Measurements from ENCODE around the gene THAP3.
A peak's percentile ranks its signal among the peaks of the same experiment; 100 is the strongest.

THAP3 gene

DNA sequence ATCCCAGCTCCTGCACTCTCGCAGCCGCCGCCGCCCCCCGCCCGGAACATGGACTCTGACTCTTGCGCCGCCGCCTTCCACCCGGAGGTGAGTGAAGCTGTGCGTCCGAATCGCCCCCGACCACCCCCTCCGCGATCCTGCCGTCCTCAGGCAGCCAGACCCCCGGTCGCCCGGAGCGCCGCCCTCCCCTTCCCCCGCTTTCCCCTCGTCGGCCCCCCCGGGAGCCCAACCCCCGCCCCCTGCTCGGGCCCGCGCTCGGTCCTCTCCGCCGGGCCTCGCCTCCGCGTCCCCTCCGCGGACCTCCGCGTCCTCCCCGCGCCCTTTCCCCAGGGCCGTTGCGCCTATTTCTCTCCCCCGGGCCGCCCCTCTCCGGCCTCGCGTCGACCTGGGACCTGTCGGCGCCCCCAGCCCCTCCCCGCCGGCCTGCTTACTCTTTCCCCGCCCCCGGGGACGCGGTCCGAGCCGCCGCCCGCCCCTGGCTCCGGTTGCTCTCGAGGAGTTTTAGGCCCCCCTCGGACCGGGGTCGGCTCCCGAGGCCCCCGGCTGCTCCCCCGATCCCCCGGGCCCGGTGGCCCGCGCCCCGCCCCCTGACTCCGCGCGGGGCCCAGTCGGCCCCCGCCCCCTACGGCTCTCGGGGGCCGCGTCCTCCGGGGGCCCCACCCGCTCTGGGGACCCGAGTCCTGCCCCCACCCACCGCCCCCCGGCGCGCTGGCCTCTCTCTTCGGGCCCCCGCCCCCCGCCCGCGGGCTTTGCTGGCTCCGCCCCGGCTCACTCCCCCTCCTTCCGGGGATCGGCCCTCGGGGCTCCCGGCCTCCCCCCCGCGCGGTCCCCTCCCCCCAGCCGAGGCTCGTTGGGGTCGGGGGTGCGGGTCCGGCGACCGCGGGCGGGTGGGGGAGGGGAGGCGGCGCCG is 10.4 kb upstream of the THAP3 start:
- H3K4me1 ChIP-seq (ENCODE audit: control insufficient read depth, insufficient read depth, low read depth, low read length), result peaks cover 8% of the 10 kb centered on the region
- H3K14ac ChIP-seq (ENCODE audit: low read length in 2 of 2), result peak overlapping the region; percentile 86 to 90
- H2AFZ ChIP-seq (ENCODE audit: low read depth, low read length), result no peak overlapping the region
- H3K27me3 ChIP-seq (ENCODE audit: control insufficient read depth in 1 of 2, insufficient read depth in 1 of 2, low read length in 2 of 2), result no peaks in the 10 kb centered on the region
- under 1% methylated on average over 55 of the region's 117 CpGs for WGBS
- peak overlapping the region; percentile 86 for H4K91ac ChIP-seq (ENCODE audit: low read length)
- H4K8ac ChIP-seq (ENCODE audit: low read length), result no peak overlapping the region
- H2BK12ac ChIP-seq (ENCODE audit: low read length in 2 of 2), result peak overlapping the region in 1 of 2 experiments; percentile 61
- H3K9me3 ChIP-seq (ENCODE audit: control insufficient read depth, low read length), result no peaks in the 10 kb centered on the region
- peak overlapping the region; percentile 35 to 98 for H3K4ac ChIP-seq (ENCODE audit: low read depth in 1 of 2, low read length in 2 of 2)
- H3K4me2 ChIP-seq (ENCODE audit: low read length, poor library complexity, severe bottlenecking), result peak overlapping the region; percentile 65
- H2BK5ac ChIP-seq (ENCODE audit: low read depth, low read length, poor library complexity, severe bottlenecking), result peak overlapping the region; percentile 44
- no peak overlapping the region for H3K27ac ChIP-seq (ENCODE audit: low read length, poor library complexity, severe bottlenecking)
- H3K36me3 ChIP-seq (ENCODE audit: control insufficient read depth in 1 of 2, insufficient read depth in 2 of 2, low read depth in 1 of 2, low read length in 2 of 2), result peaks cover 15% of the 10 kb centered on the region in 2 experiments
- H3K9ac ChIP-seq (ENCODE audit: low read length), result peak overlapping the region; percentile 70
- H2AK5ac ChIP-seq (ENCODE audit: low read length, severe bottlenecking), result no peak overlapping the region
- H2BK120ac ChIP-seq (ENCODE audit: low read depth, low read length), result peak overlapping the region; percentile 92
- peak overlapping the region; percentile 96 to 98 for H3K18ac ChIP-seq (ENCODE audit: low read depth in 1 of 2, low read length in 2 of 2)
- peak overlapping the region; percentile 79 to 97 for H3K4me3 ChIP-seq (ENCODE audit: insufficient read depth in 1 of 2, low read depth in 1 of 2, low read length in 2 of 2)
- peak overlapping the region in 1 of 2 experiments; percentile 90 for H3K23ac ChIP-seq (ENCODE audit: low read length in 2 of 2)
- peak; percentile 41 for DNase-seq
- peak overlapping the region; percentile 69 for H2BK15ac ChIP-seq (ENCODE audit: low read depth, poor library complexity, severe bottlenecking)
- peaks cover 10% of the 10 kb centered on the region for H3K79me1 ChIP-seq (replicated peaks; ENCODE audit: low read length, poor library complexity, severe bottlenecking)

DNA sequence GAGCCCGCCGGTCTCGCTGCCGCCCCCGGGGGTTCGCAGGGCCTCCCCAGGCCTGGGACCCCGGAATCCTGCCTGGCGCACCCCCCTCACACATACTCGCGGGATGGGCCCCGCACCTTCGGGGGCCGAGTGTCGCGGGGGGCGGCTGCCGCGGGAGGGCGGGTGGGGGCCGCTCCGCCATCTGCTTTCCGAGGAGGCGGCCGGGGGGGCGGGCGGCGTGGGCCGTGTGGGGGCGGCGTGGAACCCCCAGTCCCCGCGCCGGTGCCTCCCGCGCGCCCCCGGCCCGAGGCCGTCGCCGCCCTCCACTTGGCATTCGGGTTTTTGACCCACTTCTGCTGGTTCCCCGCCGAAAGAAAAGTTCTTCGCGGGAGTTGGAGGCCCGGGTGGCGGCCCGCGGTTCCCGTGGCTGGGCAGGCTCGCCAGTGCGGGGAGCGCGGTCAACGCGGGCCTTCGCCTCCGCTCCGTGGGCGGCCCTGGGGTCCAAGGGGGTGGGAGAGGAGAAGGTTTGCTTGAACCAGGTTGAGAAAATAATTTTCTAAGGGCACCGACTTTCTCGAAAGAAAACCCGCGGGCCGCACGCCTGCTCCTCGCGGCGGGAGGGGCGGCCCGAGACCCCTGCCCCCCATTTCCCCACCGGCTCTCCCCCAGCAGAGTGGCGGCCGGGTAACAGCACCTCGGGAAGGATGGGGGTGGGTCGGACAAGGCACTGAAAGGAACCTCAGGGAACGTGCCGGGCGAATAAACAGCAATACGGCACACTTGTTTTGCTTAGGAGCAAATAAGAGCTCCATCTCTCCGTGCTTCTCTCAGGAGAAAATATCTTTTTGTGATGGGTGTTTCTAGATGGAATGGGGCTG is 9.5 kb upstream of the THAP3 start:
- Histone ChIP-seq H2BK15ac (ENCODE audit: low read depth, poor library complexity, severe bottlenecking) (no peak overlapping the region), H3K9me3 (ENCODE audit: control insufficient read depth, low read length) (no peaks in the 10 kb centered on the region), H4K91ac (ENCODE audit: low read length) (no peak overlapping the region), H4K8ac (ENCODE audit: low read length) (no peak overlapping the region), H3K23ac (ENCODE audit: low read length in 2 of 2) (peak overlapping the region in 1 of 2 experiments; percentile 34), H2BK5ac (ENCODE audit: low read depth, low read length, poor library complexity, severe bottlenecking) (no peak overlapping the region), H3K4me3 (ENCODE audit: insufficient read depth in 1 of 2, low read depth in 1 of 2, low read length in 2 of 2) (peak overlapping the region; percentile 83 to 97), H3K36me3 (ENCODE audit: control insufficient read depth in 1 of 2, insufficient read depth in 2 of 2, low read depth in 1 of 2, low read length in 2 of 2) (peaks cover 23% of the 10 kb centered on the region in 2 experiments), H3K18ac (ENCODE audit: low read depth in 1 of 2, low read length in 2 of 2) (peak overlapping the region; percentile 62 to 64), H3K4me2 (ENCODE audit: low read length, poor library complexity, severe bottlenecking) (peak overlapping the region; percentile 81), H3K4me1 (ENCODE audit: control insufficient read depth, insufficient read depth, low read depth, low read length) (peaks cover 8% of the 10 kb centered on the region), H2AK5ac (ENCODE audit: low read length, severe bottlenecking) (no peak overlapping the region), H3K4ac (ENCODE audit: low read depth in 1 of 2, low read length in 2 of 2) (peak overlapping the region in 1 of 2 experiments; percentile 71), H3K27me3 (ENCODE audit: control insufficient read depth in 1 of 2, insufficient read depth in 1 of 2, low read length in 2 of 2) (no peaks in the 10 kb centered on the region), H3K27ac (ENCODE audit: low read length, poor library complexity, severe bottlenecking) (no peak overlapping the region), H3K14ac (ENCODE audit: low read length in 2 of 2) (peak overlapping the region; percentile 10 to 36), H3K9ac (ENCODE audit: low read length) (peak overlapping the region; percentile 83), H2BK12ac (ENCODE audit: low read length in 2 of 2) (no peak overlapping the region), H2BK120ac (ENCODE audit: low read depth, low read length) (peak overlapping the region; percentile 85), H3K79me1 (replicated peaks; ENCODE audit: low read length, poor library complexity, severe bottlenecking) (peaks cover 16% of the 10 kb centered on the region), H2AFZ (ENCODE audit: low read depth, low read length) (no peak overlapping the region)
- no peak for DNase-seq
- WGBS, result 1% methylated on average over 45 of the region's 82 CpGs

DNA sequence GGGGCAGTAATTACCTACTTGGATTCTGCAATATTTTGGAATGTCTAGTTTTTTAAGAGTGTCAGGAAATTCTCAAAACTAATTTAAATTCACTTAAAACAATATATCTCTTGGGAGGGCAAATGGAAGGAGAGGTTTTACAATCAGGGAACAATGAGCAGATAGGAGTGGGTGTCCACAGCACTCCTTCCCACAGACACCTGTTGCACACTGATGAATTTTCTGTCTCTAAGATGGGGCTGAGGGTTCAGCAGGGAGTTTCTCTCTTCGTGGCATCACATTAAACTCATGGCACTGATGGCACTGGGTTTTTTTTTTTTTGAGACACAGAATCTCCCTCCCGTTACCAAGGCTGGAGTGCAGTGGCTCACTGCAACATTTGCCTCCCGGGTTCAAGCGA is 5.6 kb upstream of the THAP3 start:
- Histone ChIP-seq H2BK15ac (ENCODE audit: low read depth, poor library complexity, severe bottlenecking) (no peak overlapping the region), H3K9ac (ENCODE audit: low read length) (no peak overlapping the region), H3K9me3 (ENCODE audit: control insufficient read depth, low read length) (no peaks in the 10 kb centered on the region), H4K8ac (ENCODE audit: low read length) (no peak overlapping the region), H3K4me2 (ENCODE audit: low read length, poor library complexity, severe bottlenecking) (no peak overlapping the region), H3K4ac (ENCODE audit: low read depth in 1 of 2, low read length in 2 of 2) (no peak overlapping the region), H2AFZ (ENCODE audit: low read depth, low read length) (no peak overlapping the region), H3K36me3 (ENCODE audit: control insufficient read depth in 1 of 2, insufficient read depth in 2 of 2, low read depth in 1 of 2, low read length in 2 of 2) (peaks cover 57 to 60% of the 10 kb centered on the region in 2 experiments), H3K79me1 (replicated peaks; ENCODE audit: low read length, poor library complexity, severe bottlenecking) (peaks cover 25% of the 10 kb centered on the region), H3K23ac (ENCODE audit: low read length in 2 of 2) (no peak overlapping the region), H4K91ac (ENCODE audit: low read length) (no peak overlapping the region), H2BK12ac (ENCODE audit: low read length in 2 of 2) (no peak overlapping the region), H2AK5ac (ENCODE audit: low read length, severe bottlenecking) (no peak overlapping the region), H3K4me1 (ENCODE audit: control insufficient read depth, insufficient read depth, low read depth, low read length) (peaks cover 11% of the 10 kb centered on the region), H2BK5ac (ENCODE audit: low read depth, low read length, poor library complexity, severe bottlenecking) (no peak overlapping the region), H3K27ac (ENCODE audit: low read length, poor library complexity, severe bottlenecking) (no peak overlapping the region), H3K4me3 (ENCODE audit: insufficient read depth in 1 of 2, low read depth in 1 of 2, low read length in 2 of 2) (no peak overlapping the region), H3K14ac (ENCODE audit: low read length in 2 of 2) (no peak overlapping the region), H2BK120ac (ENCODE audit: low read depth, low read length) (no peak overlapping the region), H3K18ac (ENCODE audit: low read depth in 1 of 2, low read length in 2 of 2) (no peak overlapping the region), H3K27me3 (ENCODE audit: control insufficient read depth in 1 of 2, insufficient read depth in 1 of 2, low read length in 2 of 2) (no peaks in the 10 kb centered on the region)
- 93% methylated on average over 4 of the region's 4 CpGs for whole genome bisulfite sequencing
- DNase-seq, result no peak
